Neural progenitor cell (in vitro differentiated cells): Measurements from ENCODE around the gene CREB3L2.

Source experiments
- CTCF ChIP-seq: fragments of 200-600 bp; sonication (generic); IDR thresholded peaks from 2 replicates; pipeline ENCODE4 v1.5.1; 2017; ENCODE audit warnings: antibody characterized with exemption, mild to moderate bottlenecking
- EZH2 ChIP-seq: fragments of 200-600 bp; sonication (generic); IDR thresholded peaks from 2 replicates; pipeline ENCODE4 v1.6.1; 2017; ENCODE audit warnings: antibody characterized with exemption, mild to moderate bottlenecking, moderate library complexity
- EZH2phosphoT487 ChIP-seq: fragments of 200-600 bp; sonication (generic); IDR thresholded peaks from 2 replicates; pipeline ENCODE4 v1.6.1; 2017; ENCODE audit warnings: antibody characterized with exemption

GRCh38 chr7:137987018-137987349 lies 14.9 kb downstream of the CREB3L2 start:
- TF ChIP-seq EZH2: no peak
- no peak for TF ChIP-seq EZH2phosphoT487
- TF ChIP-seq CTCF: no peak
